Hematopoietic multipotent progenitor cell treated with erythropoietin and hydrocortisone succinate and interleukin-3 and kit ligand, for 6 days (in vitro differentiated cells): ENCODE data around the gene ELP4.
"Not testable (repeated sequence)": the region's sequence is repeated elsewhere in the genome, so short reads cannot be mapped to it uniquely, and the experiment has no call there.

Experiments
- DNase-seq: peaks from one replicate; pipeline ENCODE4 v3.0.0-alpha.2; 2015

Gene ELP4

DNA sequence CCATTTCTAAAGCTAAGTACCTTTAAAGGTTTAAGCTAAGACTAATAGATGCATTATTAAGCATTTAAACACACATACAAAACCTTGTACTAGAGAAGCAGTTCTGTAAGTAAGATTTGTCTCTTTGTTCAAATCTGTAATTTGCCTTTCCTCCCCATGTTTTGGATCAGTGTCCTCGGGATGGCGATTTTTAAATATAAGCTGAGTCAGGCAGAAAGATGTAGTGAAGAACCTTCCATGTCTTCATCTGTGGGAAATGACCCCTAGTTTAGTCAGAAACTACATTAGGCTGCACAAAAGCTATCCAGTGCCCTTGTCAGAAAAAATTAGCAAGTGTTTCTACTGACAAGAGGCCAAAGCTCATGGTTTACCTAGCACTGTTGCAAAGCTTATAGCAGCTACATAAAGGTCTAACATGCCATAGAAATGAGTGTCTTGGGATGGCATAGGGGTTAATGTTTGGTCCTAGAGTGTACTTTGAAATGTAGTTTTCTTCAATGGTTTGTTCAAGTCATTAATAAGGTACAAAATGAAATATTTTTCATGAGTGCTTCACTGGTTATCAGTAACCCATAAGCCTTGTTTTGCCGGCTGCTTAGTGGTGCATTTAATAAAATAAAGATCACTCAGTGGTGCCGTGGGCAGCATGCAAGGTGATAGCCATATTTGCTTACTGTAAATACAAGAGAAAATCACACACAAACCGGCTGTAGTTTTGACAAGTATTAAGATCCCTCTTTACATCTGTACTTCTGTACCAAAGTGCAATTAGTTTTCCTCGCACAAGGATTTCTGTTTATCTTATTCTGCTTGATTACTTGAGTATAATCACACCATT lies 139.8 kb downstream of the ELP4 start:
- no peak for DNase-seq

DNA sequence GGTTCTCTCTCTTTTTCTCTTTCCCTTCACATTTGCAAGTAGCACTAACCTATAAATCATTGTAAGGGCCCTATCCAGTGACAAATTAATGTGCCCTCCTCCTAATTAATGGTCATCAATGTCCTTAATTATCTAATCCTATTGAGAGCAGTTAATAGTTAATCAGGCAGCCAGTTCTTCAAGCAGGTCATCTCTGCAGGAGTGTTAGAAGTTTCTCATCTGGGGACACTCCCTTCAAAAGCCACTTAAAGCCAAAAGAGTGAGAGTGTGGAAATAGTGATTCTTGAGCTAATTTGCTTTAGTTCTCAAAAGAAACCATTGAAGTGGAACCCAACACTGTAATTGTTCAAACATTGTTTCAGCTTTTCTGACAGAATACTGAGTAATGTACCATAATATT lies 141.6 kb downstream of the ELP4 start:
- no peak for DNase-seq

- DNase-seq = no peak
These were observed 142.3 kb downstream of the ELP4 start for GRCh38 chr11:31651822-31652221.

- DNase-seq = no peak
These were observed 143.0 kb downstream of the ELP4 start for GRCh38 chr11:31652528-31652927.

DNA sequence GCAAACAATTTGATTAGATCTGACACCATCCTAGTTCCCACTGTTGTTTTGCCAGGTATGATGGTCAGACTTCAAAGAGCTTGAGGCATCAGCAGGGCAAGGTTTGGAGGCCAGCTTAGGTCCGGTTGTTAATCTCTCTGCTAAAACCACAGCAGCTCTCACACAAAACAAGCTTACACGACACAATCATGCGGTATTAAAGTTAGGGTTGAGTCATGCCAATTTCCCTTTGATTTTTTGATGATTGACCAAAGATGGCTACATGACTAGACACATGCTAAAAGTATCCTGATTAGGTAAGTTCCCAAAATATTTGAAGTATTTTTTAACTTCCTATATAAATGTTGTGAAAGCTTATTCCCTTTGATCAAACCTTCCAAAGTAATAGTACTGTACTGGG lies 145.9 kb downstream of the ELP4 start:
- no peak for DNase-seq

- DNase-seq = no peak
These were observed 146.5 kb downstream of the ELP4 start for GRCh38 chr11:31656051-31656450.

DNA sequence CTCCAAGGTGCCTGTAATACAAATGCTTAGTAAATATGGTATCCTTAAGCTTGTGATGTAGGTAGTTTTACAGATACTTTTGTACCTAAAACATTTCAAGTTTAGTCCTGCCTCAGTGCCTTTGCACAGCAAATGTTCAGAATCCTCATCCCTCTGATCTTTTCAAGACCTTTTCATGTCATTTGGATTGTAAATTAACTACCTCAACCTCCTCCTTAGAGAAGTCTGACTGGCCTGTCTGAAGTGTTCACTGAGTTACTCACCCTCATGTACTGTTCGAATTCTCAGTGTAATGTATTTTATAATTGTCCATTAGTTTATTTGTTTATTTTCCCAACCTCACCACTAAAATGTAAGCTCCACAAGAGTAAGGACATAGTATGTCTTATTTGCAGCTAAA lies 147.5 kb downstream of the ELP4 start:
- no peak for DNase-seq

- no peak for DNase-seq
These were observed 154.6 kb downstream of the ELP4 start for GRCh38 chr11:31664129-31664528.

- DNase-seq = no peak
These were observed 155.4 kb downstream of the ELP4 start for GRCh38 chr11:31664954-31665353.

- no peak for DNase-seq
These were observed 162.1 kb downstream of the ELP4 start for GRCh38 chr11:31671681-31672080.

GRCh38 chr11:31673108-31673507 lies 163.5 kb downstream of the ELP4 start:
- not testable (repeated sequence) for DNase-seq

GRCh38 chr11:31676280-31676982 lies 166.9 kb downstream of the ELP4 start:
- DNase-seq = no peak

DNA sequence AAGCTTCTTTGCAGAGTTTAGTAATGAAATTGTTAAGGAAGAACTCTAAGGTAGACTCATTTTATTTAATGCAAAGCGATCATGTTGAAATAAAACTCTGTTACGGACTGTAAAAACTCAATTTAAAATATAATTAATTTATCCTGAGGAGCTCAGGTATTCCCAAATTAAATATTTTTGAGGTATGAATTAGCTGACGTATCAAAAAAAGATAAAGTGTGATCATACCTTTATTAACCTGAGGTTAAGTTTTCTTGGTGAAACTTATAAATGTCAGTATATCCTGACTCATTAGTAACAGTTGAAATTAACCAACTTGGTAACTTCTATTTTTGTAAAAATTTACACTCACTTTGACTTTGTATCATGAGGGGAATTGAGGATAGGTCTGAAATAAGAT lies 171.2 kb downstream of the ELP4 start:
- DNase-seq = no peak

DNA sequence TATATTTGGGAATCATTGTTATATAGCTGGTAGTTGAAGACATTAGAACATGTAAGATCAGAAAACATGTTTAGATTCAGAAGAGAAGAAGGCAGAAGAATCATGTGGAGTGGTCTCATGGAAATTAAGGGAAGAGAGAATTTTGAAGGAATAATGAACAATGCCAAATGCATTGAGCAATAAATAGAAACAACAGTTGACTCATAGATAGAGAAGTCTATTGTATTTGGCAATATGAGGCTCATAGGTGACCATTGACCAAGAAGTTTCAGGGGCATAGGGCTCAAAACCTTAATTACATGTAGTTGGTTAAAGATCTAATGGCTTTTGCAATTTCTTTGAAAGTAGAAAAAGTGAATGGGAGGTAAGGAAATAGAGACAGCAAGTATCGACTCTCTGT lies 177.7 kb downstream of the ELP4 start:
- no peak for DNase-seq

- no peak for DNase-seq
These were observed 178.3 kb downstream of the ELP4 start for GRCh38 chr11:31687861-31688260.

DNA sequence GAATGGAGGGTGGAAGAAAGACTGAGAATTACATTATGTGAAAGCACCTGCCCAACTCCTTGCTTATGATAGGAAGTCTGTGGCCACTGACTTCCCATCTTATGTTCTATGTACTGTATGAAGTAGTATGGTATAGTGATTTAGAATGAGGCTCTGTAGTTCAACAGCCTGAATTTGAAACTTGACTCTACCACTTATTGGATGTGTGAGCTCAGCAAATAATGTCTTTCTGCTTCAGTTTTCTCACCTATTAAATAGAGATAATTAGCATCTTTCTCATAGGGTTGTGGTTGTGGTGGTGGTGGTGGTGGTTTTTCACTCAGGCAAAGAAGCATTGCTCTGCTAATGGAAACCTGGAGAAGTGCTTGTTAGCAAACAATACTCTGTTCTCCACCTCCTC lies 180.0 kb downstream of the ELP4 start:
- DNase-seq = no peak

DNA sequence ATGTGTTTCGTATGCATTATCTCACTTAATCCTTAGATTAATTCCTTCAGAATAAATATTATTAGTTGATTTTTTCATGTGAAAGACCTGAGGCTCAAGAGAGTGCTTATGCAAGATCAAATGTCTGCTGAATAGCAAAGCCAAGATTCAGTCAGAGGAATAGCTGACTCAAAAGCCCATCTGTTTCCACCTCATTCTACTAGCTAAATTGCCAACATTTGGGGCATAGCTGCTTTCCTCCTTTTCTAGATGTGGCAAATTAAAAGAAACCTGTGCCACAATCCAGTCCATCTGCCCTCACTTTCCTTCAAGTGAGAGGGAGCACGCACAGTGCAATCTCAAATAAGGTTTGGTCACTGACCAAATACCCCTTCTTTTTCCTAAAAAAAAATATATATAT lies 180.5 kb downstream of the ELP4 start:
- DNase-seq = no peak

DNA sequence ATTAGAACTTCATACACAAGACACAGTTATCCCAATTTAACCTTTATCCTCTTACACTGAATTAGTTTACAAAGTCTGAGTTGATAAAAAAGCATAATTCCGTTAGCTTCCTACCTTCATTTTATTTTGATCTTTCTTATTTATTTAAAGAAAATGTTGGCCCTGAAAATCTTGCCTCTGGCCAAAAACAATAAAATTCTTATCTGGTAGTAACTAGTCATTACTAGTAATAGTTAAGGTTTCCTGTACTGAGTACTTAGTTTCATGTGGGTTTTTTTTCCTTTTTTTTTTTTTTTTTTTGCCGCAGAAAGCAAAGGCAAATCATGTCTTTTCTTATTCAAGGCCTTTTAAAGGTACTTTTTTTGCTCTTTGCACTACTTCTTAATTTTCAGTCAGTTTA lies 180.9 kb downstream of the ELP4 start:
- no peak for DNase-seq

- no peak for DNase-seq
These were observed 182.9 kb downstream of the ELP4 start for GRCh38 chr11:31692466-31692865.

- not testable (repeated sequence) for DNase-seq
These were observed 187.5 kb downstream of the ELP4 start for GRCh38 chr11:31697049-31697448.

- no peak for DNase-seq
These were observed 189.5 kb downstream of the ELP4 start for GRCh38 chr11:31699066-31699465.

DNA sequence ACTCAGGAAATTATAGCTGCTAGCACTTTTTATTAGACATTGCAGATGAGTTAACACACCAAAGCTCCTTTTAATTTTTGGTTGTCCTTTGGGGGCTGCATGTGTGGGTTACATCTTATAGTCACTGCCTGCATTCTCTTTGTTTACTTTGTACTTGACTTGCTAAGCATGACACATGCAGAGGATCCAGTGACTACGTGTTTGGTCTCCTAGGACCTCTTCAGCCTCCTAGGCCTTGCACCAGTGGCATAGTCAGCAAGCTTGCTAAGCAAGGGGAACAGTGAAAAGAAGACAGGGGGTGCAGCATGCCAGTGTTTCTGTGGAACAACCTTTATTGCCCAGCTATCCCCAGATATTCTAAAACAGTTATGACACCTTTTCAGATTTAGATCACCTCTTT lies 193.4 kb downstream of the ELP4 start:
- DNase-seq = no peak

- DNase-seq = no peak
These were observed 196.8 kb downstream of the ELP4 start for GRCh38 chr11:31706357-31706756.

GRCh38 chr11:31711137-31711536 lies 201.6 kb downstream of the ELP4 start:
- no peak for DNase-seq

DNA sequence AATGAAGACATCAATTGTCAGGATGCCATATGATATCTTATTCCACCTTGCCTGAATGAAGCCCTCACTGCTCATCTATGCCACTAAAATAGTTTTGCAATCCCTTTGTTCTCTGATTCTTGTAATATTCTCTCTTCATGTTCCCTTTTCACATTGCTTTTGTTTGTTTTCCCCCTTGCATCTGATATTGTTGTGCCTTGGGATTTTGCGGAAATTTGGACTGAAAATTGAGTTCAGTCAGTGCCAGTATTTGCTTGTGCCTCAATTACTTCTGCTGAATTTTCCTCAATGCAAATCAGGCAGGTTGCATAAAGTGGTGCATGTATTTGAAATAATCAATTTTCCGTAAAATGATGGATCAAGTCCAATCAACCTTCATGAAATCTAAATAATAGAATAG lies 203.3 kb downstream of the ELP4 start:
- no peak for DNase-seq
